CD4-positive, alpha-beta T cell treated with Interferon gamma for 1 hour (primary cell): ENCODE data around the gene MOG.
A peak's percentile ranks its signal among the peaks of the same experiment; 100 is the strongest.

Source experiments
- DNase-seq: peaks from one replicate; pipeline ENCODE4 v3.0.0-alpha.2; 2020

The MOG gene

DNA sequence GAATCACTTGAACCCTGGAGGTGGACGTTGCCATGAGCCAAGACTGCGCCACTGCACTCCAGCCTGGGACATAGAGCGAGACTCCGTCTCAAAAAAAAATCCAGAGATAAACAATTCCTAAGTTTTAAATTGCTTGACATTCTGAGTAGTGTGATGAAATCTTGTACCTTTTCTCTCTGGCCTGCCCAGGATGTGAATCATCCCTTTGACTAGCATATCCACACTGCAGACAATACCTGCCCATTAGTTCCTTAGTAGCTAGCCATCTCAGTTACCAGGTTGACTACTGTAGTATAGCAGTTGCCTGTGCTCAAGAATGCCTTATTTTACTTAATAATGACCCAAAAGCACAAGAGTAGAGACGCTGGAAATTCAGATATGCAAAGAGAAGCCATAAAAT lies 21.2 kb downstream of the MOG start:
- no peak for DNase-seq

GRCh38 chr6:29679962-29680361 lies 23.1 kb downstream of the MOG start:
- DNase-seq = no peak

DNA sequence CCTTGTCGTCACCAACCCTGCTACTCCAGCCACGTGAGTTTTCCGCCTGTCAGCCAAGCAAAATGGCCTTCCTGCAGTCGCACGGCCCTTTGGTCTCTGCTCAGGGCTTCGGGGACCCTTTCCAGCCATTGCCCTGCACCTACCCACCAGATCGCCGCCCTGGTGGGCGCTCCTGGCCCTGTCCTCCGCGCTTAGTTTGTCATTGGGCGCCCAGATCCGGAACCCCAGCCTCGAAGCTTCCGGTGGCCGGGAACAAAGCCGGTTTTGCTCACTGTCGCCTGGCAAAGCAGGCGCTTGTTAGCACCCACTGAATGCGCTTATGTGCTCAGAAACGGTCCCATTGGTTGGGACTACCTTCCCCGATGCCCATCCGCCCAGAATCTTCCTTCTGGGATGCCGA lies 23.5 kb downstream of the MOG start:
- no peak for DNase-seq

GRCh38 chr6:29680904-29681303 lies 24.0 kb downstream of the MOG start, which contains the start of gene ZFP57:
Gene ZFP57, minus strand, starts transcription at chr6:29681152. Its CDS starts 4,149 bp downstream, at chr6:29677003.
- no peak for DNase-seq

- no peak for DNase-seq
Observed at GRCh38 chr6:29681811-29682210, 24.9 kb downstream of the MOG start.

DNA sequence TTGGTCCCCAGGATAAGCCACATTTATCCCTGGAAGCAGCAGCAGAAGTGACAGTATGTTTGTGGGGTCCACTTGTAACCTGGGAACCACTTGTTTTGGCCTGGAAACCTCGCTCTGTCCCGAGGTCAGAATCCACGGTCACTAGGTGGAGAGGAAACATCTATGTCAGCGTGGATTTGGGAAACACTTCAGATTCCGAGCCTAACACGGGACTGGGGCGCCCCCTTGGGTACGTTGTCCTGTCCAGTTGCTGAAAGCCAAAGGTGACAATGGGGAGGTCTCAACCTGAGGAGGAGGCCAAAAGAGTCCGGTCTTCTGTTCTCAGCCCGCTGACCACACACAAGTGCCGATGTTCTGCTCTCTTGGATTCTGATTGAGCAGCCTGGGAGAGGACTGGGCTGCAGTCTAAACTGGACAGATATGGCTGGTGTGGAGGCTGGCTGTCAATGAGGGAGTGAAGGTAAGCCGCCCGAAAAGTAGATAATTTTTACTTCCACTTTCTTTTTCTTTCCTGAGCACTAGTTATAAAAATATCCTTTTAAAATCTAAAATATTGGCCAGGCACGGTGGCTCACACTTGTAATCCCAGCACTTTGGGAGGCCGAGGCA lies 28.9 kb downstream of the MOG start:
- DNase-seq = no peak

DNA sequence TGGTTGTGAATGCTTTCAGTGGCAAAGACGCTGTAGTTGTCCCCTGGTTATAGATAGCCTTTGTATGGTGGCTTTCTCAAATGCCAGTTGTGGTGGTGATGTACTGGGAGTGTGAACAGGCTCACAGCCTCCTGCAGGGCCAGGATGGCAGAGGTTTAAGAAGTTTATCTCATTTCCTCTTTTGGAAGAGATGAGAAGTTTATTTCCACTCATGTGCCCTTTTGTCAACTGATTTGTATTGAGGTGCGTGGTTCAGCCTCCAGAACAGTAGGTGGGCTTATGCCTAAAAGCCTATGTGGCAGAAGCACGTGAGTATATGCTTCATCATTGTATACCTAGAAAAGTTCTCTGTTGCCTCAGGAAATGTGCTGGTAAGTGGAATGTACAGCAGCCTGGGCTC lies 37.7 kb downstream of the MOG start:
- DNase-seq = no peak

GRCh38 chr6:29696147-29697125 lies 39.5 kb downstream of the MOG start:
- DNase-seq = no peak

- DNase-seq = peak; percentile 62
Observed at GRCh38 chr6:29702519-29703103, 45.7 kb downstream of the MOG start.

DNA sequence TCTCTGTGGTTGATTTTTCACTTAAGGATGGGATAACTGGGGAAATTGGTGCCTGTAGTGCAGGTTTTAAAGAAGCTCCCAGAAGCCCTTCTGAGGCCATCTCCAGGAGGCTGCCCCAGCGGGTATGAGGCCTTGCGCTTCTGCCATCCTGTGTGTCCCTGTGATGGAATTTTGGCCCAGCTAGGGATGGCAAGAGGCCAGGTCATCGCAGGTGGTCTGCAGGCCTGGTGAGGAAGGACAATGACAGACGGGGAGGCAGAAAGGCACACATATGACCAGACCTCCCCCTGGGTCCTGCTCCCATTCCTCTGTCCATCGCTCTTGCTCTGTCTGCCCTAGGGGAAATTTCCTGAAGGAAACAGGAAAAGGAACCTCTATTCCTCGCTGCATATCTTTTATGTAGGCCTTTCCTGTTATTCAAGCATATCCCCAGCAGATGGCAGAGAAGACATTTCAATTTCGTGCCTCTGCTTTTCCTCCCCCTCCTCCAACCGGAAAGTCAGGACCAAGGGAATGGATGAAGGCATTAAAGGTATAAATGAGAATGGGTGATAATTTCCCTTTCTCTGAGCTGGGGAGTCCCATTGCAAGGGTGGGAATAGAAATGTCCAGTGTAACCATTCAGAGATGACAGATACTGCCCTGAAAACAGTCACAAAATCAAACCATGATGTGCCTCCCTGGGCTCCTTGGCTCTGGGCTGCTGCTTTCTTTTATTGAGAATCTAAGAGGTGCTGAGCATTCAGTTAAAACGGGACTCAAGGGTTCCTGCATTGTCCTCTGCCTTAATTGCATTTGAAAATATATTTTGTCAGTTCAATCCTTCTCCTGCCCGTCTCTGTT lies 48.7 kb downstream of the MOG start:
- DNase-seq = no peak

DNA sequence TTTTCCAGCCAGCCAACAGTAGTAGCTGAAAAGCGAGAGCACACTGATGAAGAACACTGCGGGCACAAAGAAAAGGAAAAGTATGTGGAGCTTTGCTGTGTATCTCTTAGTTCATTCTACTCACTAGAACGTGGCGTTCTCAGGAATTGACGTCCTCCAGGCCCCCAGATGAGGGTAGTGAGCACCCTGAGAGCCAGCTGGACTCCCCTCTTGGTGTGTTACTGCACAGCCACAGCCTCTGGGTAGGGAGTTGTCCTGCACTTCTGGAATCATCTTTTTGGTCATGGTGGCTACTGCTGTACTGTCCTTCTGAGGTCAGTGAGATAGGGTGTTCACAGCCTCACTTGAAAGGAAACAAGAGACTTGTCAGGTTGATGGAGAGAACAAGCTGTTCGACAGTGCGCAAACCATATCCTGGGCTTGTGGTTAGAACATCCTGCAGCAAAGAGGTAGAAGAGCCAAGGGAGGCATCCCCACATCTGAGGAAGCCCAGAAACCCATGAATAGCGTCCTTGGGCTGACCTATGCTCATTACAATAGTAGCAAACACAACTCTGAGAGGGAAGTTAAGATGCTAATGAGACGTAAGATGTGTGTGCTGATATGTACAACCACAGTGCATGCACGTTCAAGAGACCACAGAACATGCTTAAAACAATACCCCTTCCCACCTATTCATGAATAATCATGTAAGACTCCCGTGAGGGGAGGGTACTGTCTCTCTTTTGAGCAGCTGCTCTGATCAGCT lies 51.7 kb downstream of the MOG start:
- peak; percentile 65 for DNase-seq

- DNase-seq = no peak
Observed at GRCh38 chr6:29709188-29709587, 52.3 kb downstream of the MOG start.

DNA sequence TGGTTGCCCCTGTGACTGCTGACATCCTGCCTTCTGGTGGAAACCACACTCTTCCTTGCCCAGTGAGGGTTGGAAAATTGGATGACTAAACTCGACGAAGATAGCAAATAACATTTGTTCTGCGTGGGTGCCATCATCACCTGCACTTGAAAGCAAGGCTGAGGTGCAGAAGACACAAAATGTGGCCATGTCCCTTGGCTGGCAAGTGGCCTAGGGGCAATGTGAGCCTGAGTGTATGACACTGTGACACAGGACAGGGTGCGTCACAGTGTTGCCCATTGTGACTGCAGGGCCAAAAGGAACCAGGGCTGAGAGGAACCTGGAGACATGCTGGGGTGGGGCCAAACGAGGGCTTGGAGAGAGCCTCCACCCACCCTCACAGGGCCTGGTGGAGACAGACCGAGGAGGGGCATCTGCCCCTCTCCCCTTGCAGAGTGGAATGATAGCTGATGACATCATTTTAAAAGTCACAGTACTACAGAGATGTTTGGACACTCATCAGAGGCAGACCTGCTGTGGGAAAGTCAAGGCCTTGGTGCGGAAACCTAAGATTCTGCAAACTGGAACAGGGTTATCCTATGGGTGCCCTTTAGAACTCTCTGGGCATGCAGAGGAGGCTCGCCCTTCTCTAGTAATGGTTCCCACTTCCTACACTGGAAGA lies 53.5 kb downstream of the MOG start:
- DNase-seq = no peak

DNA sequence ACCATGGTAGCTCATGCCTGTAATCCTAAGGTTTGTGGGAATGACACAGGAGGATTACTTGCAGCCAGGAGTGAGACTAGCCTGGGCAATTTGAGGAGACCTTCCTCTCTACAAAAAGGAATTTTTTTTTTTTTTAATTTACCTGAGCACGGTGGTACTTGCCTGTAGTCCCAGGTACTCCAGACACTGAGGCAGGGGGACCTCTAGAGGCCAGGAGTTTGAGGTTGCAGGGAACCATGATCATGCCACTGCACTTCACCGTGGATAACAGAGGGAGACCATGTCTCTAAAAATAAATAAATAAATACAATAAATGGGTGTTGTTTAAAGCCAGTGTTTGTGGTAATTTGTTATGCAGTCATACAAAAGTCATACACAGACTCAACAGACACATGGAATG lies 64.0 kb downstream of the MOG start:
- peak; percentile 34 for DNase-seq
